Endothelial cell of umbilical vein (primary cell): ENCODE data around the gene OR4N2. TPM values are rescaled to one million over a fixed set of nuclear protein-coding genes. Genes with fewer than 3 reads are reported as not detected.
A peak's percentile ranks its signal among the peaks of the same experiment; 100 is the strongest.

ENCODE experiments used
- BruUV-seq: library from RNA; stranded (reverse); fragments of 400-500 nt; replicated peaks from 2 replicates; lab custom pipeline; 2021; lab: Mats Ljungman, UMichigan
- CTCF ChIA-PET: fragments of 300-600, 350-600 bp; sonication (Branson Sonifier 250); formaldehyde crosslinking; loops from one replicate; lab custom pipeline; 2021; ENCODE audit warnings: antibody characterized with exemption, inconsistent platforms; lab: Charles Lee
- POLR2A ChIA-PET: fragments of 300-600, 350-600 bp; sonication (Branson Sonifier 250); formaldehyde crosslinking; loops from one replicate; lab custom pipeline; 2021; ENCODE audit warnings: antibody characterized with exemption, inconsistent platforms; lab: Charles Lee
- DNase-seq: peaks from one replicate; pipeline ENCODE4 v3.0.0-alpha.2; 2011; ENCODE audit warnings: low read depth, low spot score
- FAIRE-seq: peaks from 2 replicates; lab custom pipeline; 2011; peaks lifted over from hg19 to GRCh38; lab: Jason Lieb, UNC
- H2AFZ ChIP-seq: 2 replicates; pipeline ENCODE4 v1.6.0; 2012; ENCODE audit warnings: low read depth, low read length, control low read depth, inconsistent platforms
- H3K27ac ChIP-seq: 2 replicates; pipeline ENCODE4 v1.5.1; 2011; ENCODE audit warnings: low read depth, mild to moderate bottlenecking, control low read depth, low read length, moderate library complexity; ENCODE audit not compliant: insufficient read depth
- H3K27me3 ChIP-seq, 2 experiments: 2 replicates each; pipeline versions ENCODE4 v1.6.0 to v1.6.1; 2011; ENCODE audit warnings: low read length in 2 of 2, mixed read lengths in 1 of 2; ENCODE audit not compliant: control insufficient read depth in 2 of 2, insufficient read depth in 2 of 2
- H3K36me3 ChIP-seq, 2 experiments: 2 replicates in 1 of 2; 3 replicates in 1 of 2; pipeline ENCODE4 v1.5.1; 2011; ENCODE audit warnings: low read length in 2 of 2, mild to moderate bottlenecking in 1 of 2, moderate library complexity in 1 of 2; ENCODE audit not compliant: control insufficient read depth in 2 of 2, insufficient read depth in 2 of 2; ENCODE audit errors: extremely low read depth in 1 of 2
- H3K4me1 ChIP-seq: 3 replicates; pipeline ENCODE4 v1.5.1; 2011; ENCODE audit warnings: mild to moderate bottlenecking, low read length; ENCODE audit not compliant: control insufficient read depth, insufficient read depth; ENCODE audit errors: extremely low read depth
- H3K4me2 ChIP-seq: 2 replicates; pipeline ENCODE4 v1.6.1; 2011; ENCODE audit warnings: low read length, control low read depth, mixed read lengths; ENCODE audit not compliant: insufficient read depth
- H3K4me3 ChIP-seq, 3 experiments: fragments of 200-600 bp in 1 of 3; sonication (generic), shearing (Covaris generic) in 1 of 3; replicated peaks in 1 of 3; 2 replicates each; pipeline ENCODE4 v1.5.1; 2011 to 2016; ENCODE audit warnings: control low read depth in 3 of 3, low read length in 3 of 3, mild to moderate bottlenecking in 2 of 3, inconsistent platforms in 1 of 3, low read depth in 1 of 3, moderate library complexity in 1 of 3; ENCODE audit not compliant: insufficient read depth in 1 of 3
- H3K79me2 ChIP-seq: 2 replicates; pipeline ENCODE4 v1.6.0; 2012; ENCODE audit warnings: low read length, inconsistent platforms; ENCODE audit not compliant: control insufficient read depth, insufficient read depth
- H3K9ac ChIP-seq: replicated peaks from 2 replicates; pipeline ENCODE3; 2011; ENCODE audit warnings: low read length, control low read depth; ENCODE audit not compliant: insufficient read depth; ENCODE audit errors: extremely low read depth
- H3K9me1 ChIP-seq: replicated peaks from 3 replicates; pipeline ENCODE4 v1.6.0; 2011; ENCODE audit warnings: mild to moderate bottlenecking, low read length; ENCODE audit not compliant: control insufficient read depth, insufficient read depth; ENCODE audit errors: extremely low read depth
- H3K9me3 ChIP-seq: replicated peaks from 2 replicates; pipeline ENCODE4 v1.5.1; 2012; ENCODE audit warnings: low read length, inconsistent platforms; ENCODE audit not compliant: control insufficient read depth, insufficient read depth
- H4K20me1 ChIP-seq: replicated peaks from 2 replicates; pipeline ENCODE3; 2011; ENCODE audit warnings: mild to moderate bottlenecking, low read length; ENCODE audit not compliant: control insufficient read depth, insufficient read depth; ENCODE audit errors: extremely low read depth
- CTCF ChIP-seq, 2 donors: IDR thresholded peaks; 1 replicate in 1 of 2; 2 replicates in 1 of 2; pipeline ENCODE4 v1.5.1; 2011; ENCODE audit warnings: low read length in 2 of 2, mild to moderate bottlenecking in 2 of 2, moderate library complexity in 2 of 2, control low read depth in 1 of 2, inconsistent platforms in 1 of 2, low read depth in 1 of 2; ENCODE audit not compliant: insufficient read depth in 1 of 2; ENCODE audit errors: extremely low read depth in 1 of 2
- GATA2 ChIP-seq: IDR thresholded peaks from 2 replicates; pipeline ENCODE4 v1.7.0; 2011; ENCODE audit warnings: low read depth, mild to moderate bottlenecking, moderate library complexity, mixed read lengths, low read length; ENCODE audit not compliant: insufficient read length, insufficient read depth
- dilution Hi-C: fragments of 300-500 bp; cut with MboI; formaldehyde crosslinking; loops from one replicate; pipeline ENCODE4 v1.15.0; 2019; ENCODE audit warnings: low sequenced_read_pairs; ENCODE audit not compliant: extremely low pct_ligation_motif_present
- intact Hi-C: fragments of 100-400 bp; cut with micrococcal nuclease; formaldehyde crosslinking; loops from one replicate; pipeline ENCODE4 v1.10.0; 2022
- polyA plus RNA-seq, 4 experiments: library from polyadenylated mRNA; depleted of rRNA in 3 of 4; stranded (reverse) in 3 of 4; unstranded in 1 of 4; fragments of >200 nt; gene quantifications; 2 replicates each; pipeline versions ENCODE4 v1.2.1 to v1.2.3, GENCODE V29; 2011 to 2012; ENCODE audit warnings: missing spikeins in 1 of 4
- total RNA-seq: library from RNA; stranded (reverse); gene quantifications from 2 replicates; pipeline ENCODE4 v1.2.3, GENCODE V29; 2021

Gene OR4N2
- total and polyA plus RNA-seq, 2 donors (not counting 3 experiments of a cell fraction or from before 2014, with no cell fraction given): not detected

GRCh38 chr14:19878029-19878642 is 74.6 kb downstream of the OR4N2 start:
- no peak for DNase-seq
- ChIA-PET CTCF (no interaction called here), POLR2A (no interaction called here)
- peak; percentile 3 to 33 for TF ChIP-seq CTCF (IDR thresholded peaks at IDR 0.05; ENCODE audit: extremely low read depth in 1 of 2, insufficient read depth in 1 of 2, low read depth in 1 of 2, low read length in 2 of 2)
- no peak for TF ChIP-seq GATA2
- dilution Hi-C loops: no loop called here
- Histone ChIP-seq H3K27me3 (no peaks in the 10 kb centered on the region), H3K9ac (no peak overlapping the region), H3K9me1 (no peaks in the 10 kb centered on the region), H3K4me2 (no peak overlapping the region), H3K4me3 (no peak overlapping the region), H3K79me2 (no peaks in the 10 kb centered on the region), H3K27ac (no peak overlapping the region), H3K9me3 (peaks cover 2% of the 10 kb centered on the region), H3K4me1 (no peaks in the 10 kb centered on the region), H3K36me3 (no peaks in the 10 kb centered on the region), H2AFZ (no peak overlapping the region), H4K20me1 (no peaks in the 10 kb centered on the region)
- no TSS peak for BruUV-seq
- no peak for FAIRE-seq
- intact Hi-C loops: no loop called here

Other genes with a start within 250 kb of the OR4N2 start
- gene OR11H2, start 89.9 kb upstream of the OR4N2 start, total RNA-seq: not detected in 2 replicates
- gene OR11H2, start 89.9 kb upstream of the OR4N2 start, polyA plus RNA-seq: not detected in 2 replicates
- not detected in 2 replicates for gene OR4Q3, start 60.2 kb upstream of the OR4N2 start, total RNA-seq
- gene OR4Q3, start 60.2 kb upstream of the OR4N2 start, polyA plus RNA-seq: not detected in 2 replicates
- gene OR4M1, start 30.3 kb upstream of the OR4N2 start, total RNA-seq: not detected in 2 replicates
- not detected in 2 replicates for gene OR4M1, start 30.3 kb upstream of the OR4N2 start, polyA plus RNA-seq
- not detected in 2 replicates for gene OR4K2, start 71.4 kb downstream of the OR4N2 start, total RNA-seq
- not detected in 2 replicates for gene OR4K2, start 71.4 kb downstream of the OR4N2 start, polyA plus RNA-seq
- not detected in 2 replicates for gene OR4K5, start 116.8 kb downstream of the OR4N2 start, total RNA-seq
- not detected in 2 replicates for gene OR4K5, start 116.8 kb downstream of the OR4N2 start, polyA plus RNA-seq
- not detected in 2 replicates for gene OR4K1, start 127.1 kb downstream of the OR4N2 start, total RNA-seq
- gene OR4K1, start 127.1 kb downstream of the OR4N2 start, polyA plus RNA-seq: not detected in 2 replicates
- not detected in 2 replicates for gene OR4K15, start 171.8 kb downstream of the OR4N2 start, total RNA-seq
- not detected in 2 replicates for gene OR4K15, start 171.8 kb downstream of the OR4N2 start, polyA plus RNA-seq
- not detected in 2 replicates for gene OR4Q2, start 198.4 kb downstream of the OR4N2 start, total RNA-seq
- gene OR4Q2, start 198.4 kb downstream of the OR4N2 start, polyA plus RNA-seq: not detected in 2 replicates
- gene OR4K14, start 215.5 kb downstream of the OR4N2 start, total RNA-seq: not detected in 2 replicates
- not detected in 2 replicates for gene OR4K14, start 215.5 kb downstream of the OR4N2 start, polyA plus RNA-seq
- gene OR4K13, start 232.3 kb downstream of the OR4N2 start, total RNA-seq: not detected in 2 replicates
- gene OR4K13, start 232.3 kb downstream of the OR4N2 start, polyA plus RNA-seq: not detected in 2 replicates